Hypothalamus (tissue), 51 donors: ENCODE data around the gene RGL3.
A peak's percentile ranks its signal among the peaks of the same experiment; 100 is the strongest.
"Not testable (repeated sequence)": the region's sequence is repeated elsewhere in the genome, so short reads cannot be mapped to it uniquely, and the experiment has no call there.

Experiments used
- DNase-seq, 51 donors: peaks; one replicate each; lab custom pipeline; 2025; lab: John Stamatoyannopoulos, UW

Gene RGL3

DNA sequence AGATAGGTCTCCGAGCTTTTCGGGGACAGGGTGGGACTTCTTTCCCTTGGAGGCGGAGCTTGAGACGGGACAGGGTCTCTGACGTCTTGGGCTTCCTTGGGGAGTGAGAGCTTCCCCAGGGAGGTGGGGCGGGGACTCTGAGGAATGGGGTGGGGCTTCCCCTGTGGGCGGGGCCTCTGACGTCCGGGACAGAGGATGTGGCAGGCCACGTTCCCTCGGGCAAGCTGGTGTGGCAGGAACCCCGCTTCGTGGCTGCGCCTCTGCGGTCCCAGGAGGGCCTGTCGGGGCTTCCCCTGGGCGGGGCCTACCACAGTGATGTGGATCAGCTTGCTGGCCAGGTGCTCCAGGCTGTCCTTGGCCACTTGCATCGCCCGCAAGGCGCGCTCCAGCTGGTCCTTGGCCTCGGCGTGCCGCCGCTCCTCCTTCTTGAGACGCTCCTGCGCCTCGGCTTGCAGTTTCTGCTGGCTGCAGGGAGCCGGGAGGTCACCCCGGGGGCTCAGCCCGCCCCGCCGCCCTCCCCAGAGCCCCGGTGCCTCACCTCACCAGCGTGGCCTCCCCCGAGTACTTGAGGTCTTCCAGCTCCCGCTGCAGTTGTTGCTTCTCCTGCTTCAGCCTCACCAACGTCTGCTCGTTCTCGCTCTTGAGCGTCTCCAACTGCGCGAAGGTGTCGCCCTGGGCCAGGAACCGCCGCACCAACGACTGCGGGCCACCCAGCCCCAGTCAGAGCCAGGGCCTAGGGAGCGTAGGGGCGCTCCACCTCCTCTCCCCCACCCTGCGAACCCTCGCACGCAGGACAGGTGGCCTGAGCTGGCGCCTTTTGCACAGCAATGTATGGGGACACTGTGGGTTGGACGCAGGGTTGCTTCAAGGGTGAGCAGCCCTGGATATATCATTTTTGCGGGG lies 3.3 kb upstream of the RGL3 start:
- peak in 25 of 51 donors; percentile 6 to 60 (median 25) for DNase-seq

- peak in 5 of 51 donors; percentile 4 to 22 (median 11) for DNase-seq
Observed at GRCh38 chr19:11421371-11422098, 2.4 kb upstream of the RGL3 start.

- DNase-seq: peak in 14 of 51 donors; percentile 3 to 39 (median 12)
Observed at GRCh38 chr19:11420429-11421370, 1.6 kb upstream of the RGL3 start.

- no peak for DNase-seq
Observed at GRCh38 chr19:11418094-11418548, 993 bp downstream of the RGL3 start.

DNA sequence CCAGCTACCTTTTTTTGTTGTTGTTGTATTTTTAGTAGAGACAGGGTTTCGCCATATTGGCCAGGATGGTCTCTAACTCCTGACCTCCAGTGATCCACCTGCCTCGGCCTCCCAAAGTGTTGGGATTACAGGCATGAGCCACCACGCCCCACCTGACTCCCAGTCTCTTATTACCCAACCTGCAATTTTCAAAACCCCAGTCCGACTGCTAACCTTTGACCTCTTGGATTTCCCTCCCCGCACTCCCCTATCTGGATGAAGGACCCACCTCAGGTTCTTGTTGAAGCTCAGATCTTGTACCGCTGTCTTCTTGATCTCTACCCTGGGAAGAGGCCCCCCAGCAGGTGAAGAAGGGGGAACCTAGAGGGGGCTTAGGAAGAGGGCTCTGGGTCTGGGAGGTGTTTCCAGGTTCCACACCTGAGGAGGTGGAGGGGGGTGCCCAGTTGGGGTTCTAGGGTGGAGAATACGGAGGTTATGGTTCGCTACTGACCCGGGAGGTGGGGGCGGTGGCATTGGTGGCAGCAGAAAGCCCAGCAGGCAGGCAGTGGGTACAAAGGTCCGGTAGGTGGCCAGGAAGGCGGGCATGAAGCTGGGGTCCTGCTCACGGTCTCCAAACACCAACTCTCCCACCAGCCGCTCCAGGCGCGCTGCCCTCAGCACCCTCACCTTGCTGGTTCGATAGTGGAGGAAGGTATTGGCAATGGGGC lies 2.6 kb downstream of the RGL3 start:
- DNase-seq: no peak

GRCh38 chr19:11414544-11414943 lies 4.6 kb downstream of the RGL3 start:
- DNase-seq: no peak

- no peak for DNase-seq
Observed at GRCh38 chr19:11410682-11411081, 8.4 kb downstream of the RGL3 start.

- DNase-seq: no peak
Observed at GRCh38 chr19:11408591-11408990, 10.5 kb downstream of the RGL3 start.

GRCh38 chr19:11406703-11407236 lies 12.3 kb downstream of the RGL3 start:
- DNase-seq: not testable (repeated sequence)

DNA sequence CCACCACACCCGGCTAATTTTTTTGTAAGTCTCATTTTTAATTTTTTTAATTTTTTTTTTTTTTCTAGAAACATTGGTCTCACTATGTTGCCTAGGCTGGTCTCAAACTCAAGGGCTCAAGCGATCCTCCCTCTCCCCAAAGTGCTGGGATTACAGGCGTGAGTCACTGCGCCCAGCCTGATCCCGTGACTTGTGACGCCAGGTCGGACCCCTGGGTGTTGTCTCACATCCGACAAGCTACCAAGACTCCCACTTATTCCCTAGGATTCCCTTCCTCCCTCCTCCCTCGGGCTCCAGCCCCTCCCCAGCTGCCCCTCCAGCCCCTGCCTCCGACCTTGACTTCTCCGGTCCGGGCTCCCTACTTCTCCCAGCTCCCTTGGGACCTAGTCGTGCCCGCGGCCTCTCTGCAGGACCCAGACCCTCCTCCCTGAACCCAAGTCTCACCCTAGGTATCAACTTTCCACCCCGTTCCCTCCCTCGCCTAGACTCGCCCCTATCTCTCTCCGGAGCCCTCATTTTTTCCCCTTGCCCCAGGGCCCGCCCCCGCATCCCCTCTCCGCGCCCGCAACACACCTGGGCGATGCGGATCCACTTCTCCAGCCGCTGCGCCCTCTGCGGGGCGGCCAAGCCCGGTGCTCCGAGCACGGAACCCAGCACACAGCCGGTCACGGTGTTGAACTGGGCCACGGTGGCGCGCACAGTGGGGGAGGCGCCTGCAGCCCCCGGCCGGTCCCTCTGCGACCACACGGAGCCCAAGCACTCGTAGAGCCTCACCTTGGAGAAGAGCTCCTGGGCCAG lies 13.1 kb downstream of the RGL3 start:
- DNase-seq: peak in 2 of 51 donors; percentile 7 to 12

- DNase-seq: no peak
Observed at GRCh38 chr19:11404588-11405222, 14.4 kb downstream of the RGL3 start.

- no peak for DNase-seq
Observed at GRCh38 chr19:11401808-11402543, 17.1 kb downstream of the RGL3 start.

DNA sequence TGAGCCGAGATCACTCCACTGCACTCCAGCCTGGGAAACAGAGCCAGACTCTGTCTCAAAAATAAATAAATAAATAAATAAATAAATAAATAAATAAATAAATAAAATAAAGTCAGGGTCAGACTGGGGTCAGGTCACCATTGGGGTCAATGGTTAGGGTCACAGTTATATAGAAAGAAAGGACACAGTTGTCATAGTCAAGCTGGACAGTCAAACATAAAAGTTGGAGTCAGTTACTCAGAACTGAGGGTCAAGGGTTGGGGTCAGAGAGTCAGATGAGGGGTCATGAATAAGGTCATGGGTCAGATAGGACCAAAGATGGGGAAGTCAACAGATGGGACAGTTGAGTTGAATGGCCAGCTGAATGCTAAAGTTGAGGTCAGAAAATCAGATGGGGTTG lies 18.3 kb downstream of the RGL3 start:
- no peak for DNase-seq

DNA sequence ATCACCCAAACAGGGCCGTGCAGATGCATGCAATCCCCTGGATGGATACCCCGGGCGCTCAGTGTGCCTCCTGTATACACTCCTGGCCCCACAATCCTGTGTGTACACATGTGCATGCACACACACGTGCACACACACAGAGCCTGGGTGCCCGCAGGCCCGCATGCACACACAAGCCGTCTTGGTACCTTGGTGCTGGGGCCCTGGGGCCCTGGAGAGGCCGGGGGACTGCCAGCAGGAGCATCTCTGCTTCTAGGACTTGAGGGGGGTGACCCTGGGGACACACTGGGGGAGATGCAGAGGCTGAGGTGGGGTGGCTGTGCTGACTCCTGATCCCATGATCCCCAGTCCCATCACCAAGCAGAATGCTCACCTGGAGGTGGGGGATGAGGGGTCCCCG lies 19.4 kb downstream of the RGL3 start:
- DNase-seq: no peak

DNA sequence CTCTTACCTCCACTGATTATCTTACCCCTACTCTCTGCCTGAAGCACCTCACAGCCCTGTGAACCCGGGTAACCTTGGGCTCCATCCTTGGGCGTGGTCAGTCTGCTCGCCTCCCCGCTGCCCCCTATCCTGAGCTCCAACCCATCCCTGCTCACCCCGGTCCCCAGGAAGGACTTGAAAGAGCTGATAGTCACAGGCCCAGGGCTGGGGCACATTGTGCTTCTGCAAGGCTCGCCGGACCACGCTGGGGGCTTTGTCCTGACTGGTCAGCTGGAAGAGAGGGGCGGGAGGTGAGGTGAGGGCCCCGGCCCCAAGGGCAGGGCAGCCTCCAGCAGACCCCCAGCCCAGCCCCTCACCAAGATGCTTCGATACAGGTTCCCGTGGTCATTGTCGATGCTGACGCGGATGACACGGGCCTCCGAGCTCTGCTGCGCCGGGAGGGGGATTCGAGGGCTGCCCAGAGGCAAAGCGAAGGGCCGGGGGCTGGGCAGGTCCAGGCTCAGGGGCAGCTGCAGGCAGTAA lies 22.0 kb downstream of the RGL3 start:
- no peak for DNase-seq

DNA sequence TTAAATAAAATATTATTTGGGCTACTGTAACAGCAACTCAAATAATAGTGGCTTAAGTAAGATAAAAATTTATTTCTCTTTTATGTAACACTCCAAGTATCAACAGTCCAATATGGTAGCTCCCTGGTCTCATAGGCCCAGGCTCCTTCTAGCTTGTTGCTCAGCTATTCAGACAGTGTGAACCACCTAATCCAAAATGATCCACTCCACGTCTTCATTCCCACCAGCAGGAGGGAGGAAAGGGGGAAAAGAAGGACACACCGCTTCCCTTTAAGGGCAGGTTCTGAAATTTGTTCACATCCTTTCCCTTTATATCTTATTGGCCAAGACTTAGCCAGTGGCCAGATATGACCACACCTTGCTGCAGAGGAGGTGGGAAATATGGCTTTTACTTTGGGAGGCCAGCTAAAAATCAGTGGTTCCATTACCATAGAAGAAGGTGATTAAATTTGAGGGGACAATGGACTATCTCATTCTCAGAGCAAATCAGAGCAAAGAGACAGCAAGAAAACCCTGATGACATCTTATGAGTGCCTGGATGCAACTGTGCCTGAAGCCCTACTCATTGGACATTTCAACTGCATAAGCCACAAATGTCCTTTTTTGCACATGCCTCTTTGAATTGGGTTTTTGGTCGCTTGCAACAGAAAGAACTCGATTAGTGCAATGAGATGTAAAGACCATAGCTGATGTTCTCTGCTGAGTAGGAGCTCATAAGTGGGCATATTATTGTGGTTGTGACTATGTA lies 28.0 kb downstream of the RGL3 start:
- no peak for DNase-seq

DNA sequence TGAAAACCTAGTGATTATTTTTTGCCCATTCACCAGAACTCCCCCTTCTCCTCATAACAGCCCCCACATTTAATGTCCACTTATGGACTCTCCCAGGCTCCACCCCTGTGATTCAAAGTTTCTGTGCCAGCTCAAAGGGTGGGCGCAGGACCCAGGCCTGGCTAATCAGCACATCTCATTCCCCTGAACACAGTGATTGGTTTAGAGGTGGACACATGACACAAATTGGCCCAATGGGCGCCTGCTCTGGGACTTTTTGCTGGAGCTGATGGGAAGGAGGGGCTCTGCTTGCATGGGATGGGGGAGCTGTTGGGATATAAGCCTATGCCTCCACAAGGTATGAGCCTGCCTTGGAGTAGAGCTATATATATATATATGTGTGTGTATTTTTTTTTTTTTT lies 28.8 kb downstream of the RGL3 start:
- no peak for DNase-seq
